ENCODE results near the gene ANKRD10.

The ANKRD10 gene

GRCh38 chr13:110850840-110851239, 64.0 kb downstream of the ANKRD10 start:
- no peak for TF ChIP-seq RAD21 (IDR thresholded peaks at IDR 0.05; ENCODE audit: low read depth)
- no peak for TF ChIP-seq CREB1 (IDR thresholded peaks at IDR 0.05; ENCODE audit: low read depth)
- TF ChIP-seq EP300 (IDR thresholded peaks at IDR 0.05; ENCODE audit: borderline replicate concordance): no peak
- TF ChIP-seq CEBPB (IDR thresholded peaks at IDR 0.05): no peak
- TF ChIP-seq USF1 (IDR thresholded peaks at IDR 0.05): no peak
- TF ChIP-seq NFIC (IDR thresholded peaks at IDR 0.05): no peak
- no peak for TF ChIP-seq ZBTB7A (IDR thresholded peaks at IDR 0.05; ENCODE audit: low read depth)
- no peak for TF ChIP-seq TCF12 (IDR thresholded peaks at IDR 0.05; ENCODE audit: low read depth)
- TF ChIP-seq TEAD4 (IDR thresholded peaks at IDR 0.05): no peak
- TF ChIP-seq REST (IDR thresholded peaks at IDR 0.05; ENCODE audit: low read depth): no peak
- TF ChIP-seq MAX (IDR thresholded peaks at IDR 0.05): no peak
- no peak for TF ChIP-seq EGR1 (IDR thresholded peaks at IDR 0.05)
- TF ChIP-seq TAF1 (IDR thresholded peaks at IDR 0.05; ENCODE audit: low read depth): no peak
- no peak for TF ChIP-seq YY1 (IDR thresholded peaks at IDR 0.05; ENCODE audit: low read depth)
- no peak for TF ChIP-seq FOXM1 (IDR thresholded peaks at IDR 0.05; ENCODE audit: borderline replicate concordance, low read depth)

- TF ChIP-seq TCF12 (IDR thresholded peaks at IDR 0.05; ENCODE audit: low read depth): no peak
- TF ChIP-seq EGR1 (IDR thresholded peaks at IDR 0.05): no peak
- no peak for TF ChIP-seq FOXM1 (IDR thresholded peaks at IDR 0.05; ENCODE audit: borderline replicate concordance, low read depth)
- TF ChIP-seq CEBPB (IDR thresholded peaks at IDR 0.05): no peak
- no peak for TF ChIP-seq USF1 (IDR thresholded peaks at IDR 0.05)
- TF ChIP-seq ZBTB7A (IDR thresholded peaks at IDR 0.05; ENCODE audit: low read depth): no peak
- no peak for TF ChIP-seq CREB1 (IDR thresholded peaks at IDR 0.05; ENCODE audit: low read depth)
- no peak for TF ChIP-seq TEAD4 (IDR thresholded peaks at IDR 0.05)
- TF ChIP-seq EP300 (IDR thresholded peaks at IDR 0.05; ENCODE audit: borderline replicate concordance): no peak
- TF ChIP-seq YY1 (IDR thresholded peaks at IDR 0.05; ENCODE audit: low read depth): no peak
- TF ChIP-seq RAD21 (IDR thresholded peaks at IDR 0.05; ENCODE audit: low read depth): no peak
- no peak for TF ChIP-seq NFIC (IDR thresholded peaks at IDR 0.05)
- no peak for TF ChIP-seq REST (IDR thresholded peaks at IDR 0.05; ENCODE audit: low read depth)
- no peak for TF ChIP-seq TAF1 (IDR thresholded peaks at IDR 0.05; ENCODE audit: low read depth)
- no peak for TF ChIP-seq MAX (IDR thresholded peaks at IDR 0.05)
Measured at GRCh38 chr13:110850006-110850405, 64.9 kb downstream of the ANKRD10 start.

GRCh38 chr13:110845520-110845919, 69.3 kb downstream of the ANKRD10 start:
- TF ChIP-seq RAD21 (IDR thresholded peaks at IDR 0.05; ENCODE audit: low read depth): no peak
- TF ChIP-seq FOXM1 (IDR thresholded peaks at IDR 0.05; ENCODE audit: borderline replicate concordance, low read depth): no peak
- no peak for TF ChIP-seq REST (IDR thresholded peaks at IDR 0.05; ENCODE audit: low read depth)
- no peak for TF ChIP-seq USF1 (IDR thresholded peaks at IDR 0.05)
- no peak for TF ChIP-seq CEBPB (IDR thresholded peaks at IDR 0.05)
- no peak for TF ChIP-seq TAF1 (IDR thresholded peaks at IDR 0.05; ENCODE audit: low read depth)
- TF ChIP-seq TCF12 (IDR thresholded peaks at IDR 0.05; ENCODE audit: low read depth): no peak
- no peak for TF ChIP-seq YY1 (IDR thresholded peaks at IDR 0.05; ENCODE audit: low read depth)
- no peak for TF ChIP-seq MAX (IDR thresholded peaks at IDR 0.05)
- TF ChIP-seq NFIC (IDR thresholded peaks at IDR 0.05): no peak
- no peak for TF ChIP-seq TEAD4 (IDR thresholded peaks at IDR 0.05)

GRCh38 chr13:110841846-110842245, 73.0 kb downstream of the ANKRD10 start:
- TF ChIP-seq TAF1 (IDR thresholded peaks at IDR 0.05; ENCODE audit: low read depth): no peak
- no peak for TF ChIP-seq REST (IDR thresholded peaks at IDR 0.05; ENCODE audit: low read depth)
- TF ChIP-seq USF1 (IDR thresholded peaks at IDR 0.05): no peak
- no peak for TF ChIP-seq YY1 (IDR thresholded peaks at IDR 0.05; ENCODE audit: low read depth)
- no peak for TF ChIP-seq CEBPB (IDR thresholded peaks at IDR 0.05)
- no peak for TF ChIP-seq NFIC (IDR thresholded peaks at IDR 0.05)
- no peak for TF ChIP-seq MAX (IDR thresholded peaks at IDR 0.05)
- TF ChIP-seq EP300 (IDR thresholded peaks at IDR 0.05; ENCODE audit: borderline replicate concordance): no peak
